Measurements from ENCODE around the gene ZBTB20.
"Not testable (repeated sequence)": the region's sequence is repeated elsewhere in the genome, so short reads cannot be mapped to it uniquely, and the experiment has no call there.

DNA sequence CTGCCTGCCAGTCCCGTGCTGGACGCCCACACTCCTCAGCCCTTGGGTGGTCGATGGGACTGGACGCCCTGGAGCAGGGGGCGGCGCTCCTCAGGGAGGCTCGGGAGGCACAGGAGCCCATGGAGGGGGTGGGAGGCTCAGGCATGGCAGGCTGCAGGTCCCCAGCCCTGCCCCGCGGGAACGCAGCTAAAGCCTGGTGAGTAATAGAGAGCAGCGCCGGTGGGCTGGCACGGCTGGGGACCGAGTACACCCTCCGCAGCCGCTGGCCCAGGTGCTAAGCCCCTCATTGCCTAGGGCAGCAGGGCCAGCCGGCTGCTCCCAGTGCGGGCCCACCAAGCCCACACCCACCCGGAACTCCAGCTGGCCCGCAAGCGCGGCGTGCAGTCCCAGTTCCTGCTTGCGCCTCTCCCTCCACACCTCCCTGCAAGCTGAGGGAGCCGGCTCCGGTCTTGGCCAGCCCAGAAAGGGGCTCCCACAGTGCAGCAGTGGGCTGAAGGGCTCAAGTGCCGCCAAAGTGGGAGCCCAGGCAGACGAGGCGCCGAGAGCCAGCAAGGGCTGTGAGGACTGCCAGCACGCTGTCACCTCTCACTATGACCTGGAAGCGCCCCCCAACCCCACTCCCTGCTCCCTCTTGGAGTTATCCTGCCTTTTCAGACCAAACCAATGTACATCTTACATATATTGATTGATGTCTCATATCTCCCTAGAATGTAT, 37.9 kb upstream of the ZBTB20 start:
- TF ChIP-seq, protein P1, sequence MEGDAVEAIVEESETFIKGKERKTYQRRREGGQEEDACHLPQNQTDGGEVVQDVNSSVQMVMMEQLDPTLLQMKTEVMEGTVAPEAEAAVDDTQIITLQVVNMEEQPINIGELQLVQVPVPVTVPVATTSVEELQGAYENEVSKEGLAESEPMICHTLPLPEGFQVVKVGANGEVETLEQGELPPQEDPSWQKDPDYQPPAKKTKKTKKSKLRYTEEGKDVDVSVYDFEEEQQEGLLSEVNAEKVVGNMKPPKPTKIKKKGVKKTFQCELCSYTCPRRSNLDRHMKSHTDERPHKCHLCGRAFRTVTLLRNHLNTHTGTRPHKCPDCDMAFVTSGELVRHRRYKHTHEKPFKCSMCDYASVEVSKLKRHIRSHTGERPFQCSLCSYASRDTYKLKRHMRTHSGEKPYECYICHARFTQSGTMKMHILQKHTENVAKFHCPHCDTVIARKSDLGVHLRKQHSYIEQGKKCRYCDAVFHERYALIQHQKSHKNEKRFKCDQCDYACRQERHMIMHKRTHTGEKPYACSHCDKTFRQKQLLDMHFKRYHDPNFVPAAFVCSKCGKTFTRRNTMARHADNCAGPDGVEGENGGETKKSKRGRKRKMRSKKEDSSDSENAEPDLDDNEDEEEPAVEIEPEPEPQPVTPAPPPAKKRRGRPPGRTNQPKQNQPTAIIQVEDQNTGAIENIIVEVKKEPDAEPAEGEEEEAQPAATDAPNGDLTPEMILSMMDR (IDR thresholded peaks at IDR 0.05; ENCODE audit: insufficient read depth, low read length, poor library complexity, severe bottlenecking): not testable (repeated sequence)
- not testable (repeated sequence) for TF ChIP-seq EZH2phosphoT487 (conservative IDR thresholded peaks at IDR 0.05; ENCODE audit: low read length)

Data from SU-DHL-6 (cell line).